Osteocyte (in vitro differentiated cells): ENCODE data around the gene SPACA1. TPM values are rescaled to one million over a fixed set of nuclear protein-coding genes. Genes with fewer than 3 reads are reported as not detected.

Experiments used
- DNase-seq: peaks from one replicate; pipeline ENCODE4 v3.0.0; 2021; ENCODE audit warnings: mixed read lengths; ENCODE audit not compliant: unreplicated experiment; ENCODE audit errors: extremely low spot score
- H3K27ac Mint-ChIP-seq: one replicate; pipeline ENCODE4 v1.8.0; 2021; ENCODE audit warnings: mild to moderate bottlenecking, mixed read lengths; ENCODE audit not compliant: unreplicated experiment
- H3K27me3 Mint-ChIP-seq: one replicate; pipeline ENCODE4 v1.8.0; 2021; ENCODE audit warnings: mixed read lengths; ENCODE audit not compliant: unreplicated experiment
- H3K36me3 Mint-ChIP-seq: one replicate; pipeline ENCODE4 v1.8.0; 2021; ENCODE audit warnings: mixed read lengths; ENCODE audit not compliant: unreplicated experiment
- H3K4me1 Mint-ChIP-seq: one replicate; pipeline ENCODE4 v1.8.0; 2021; ENCODE audit warnings: mixed read lengths; ENCODE audit not compliant: unreplicated experiment
- H3K4me3 Mint-ChIP-seq: one replicate; pipeline ENCODE4 v1.8.0; 2021; ENCODE audit warnings: mild to moderate bottlenecking, moderate library complexity, mixed read lengths; ENCODE audit not compliant: unreplicated experiment
- H3K9me3 Mint-ChIP-seq: one replicate; pipeline ENCODE4 v1.8.0; 2021; ENCODE audit warnings: mixed read lengths; ENCODE audit not compliant: unreplicated experiment
- CTCF ChIP-seq: fragments of 200-600 bp; sonication (generic); IDR thresholded peaks from 2 replicates; pipeline ENCODE4 v1.5.0; 2021; ENCODE audit warnings: antibody characterized with exemption, mild to moderate bottlenecking, moderate library complexity
- total RNA-seq: library from RNA; stranded (reverse); gene quantifications from 2 replicates; pipeline ENCODE4 v1.2.1, GENCODE V29; 2021

Gene SPACA1
- total RNA-seq, 1 donor from 2014 or later = not detected

GRCh38 chr6:88077305-88077704 is 29.7 kb downstream of the SPACA1 start:
- no peak for DNase-seq
- no peak overlapping the region for H3K27ac Mint-ChIP-seq
- no peaks in the 10 kb centered on the region for H3K36me3 Mint-ChIP-seq
- no peaks in the 10 kb centered on the region for H3K9me3 Mint-ChIP-seq
- no peaks in the 10 kb centered on the region for H3K4me1 Mint-ChIP-seq
- no peak overlapping the region for H3K4me3 Mint-ChIP-seq
- no peaks in the 10 kb centered on the region for H3K27me3 Mint-ChIP-seq
- TF ChIP-seq CTCF = no peak

GRCh38 chr6:88086792-88087191 is 39.2 kb downstream of the SPACA1 start:
- no peak overlapping the region for H3K27ac Mint-ChIP-seq

GRCh38 chr6:88089708-88090107 is 42.1 kb downstream of the SPACA1 start:
- Mint-ChIP-seq H3K9me3 (no peaks in the 10 kb centered on the region), H3K4me1 (no peaks in the 10 kb centered on the region), H3K27me3 (no peaks in the 10 kb centered on the region)

More at GRCh38 chr6:88086792-88087191, 39.2 kb downstream of the SPACA1 start:
- TF ChIP-seq CTCF = no peak
- no peaks in the 10 kb centered on the region for H3K27me3 Mint-ChIP-seq
- no peaks in the 10 kb centered on the region for H3K36me3 Mint-ChIP-seq
- DNase-seq = no peak
- H3K9me3 Mint-ChIP-seq = no peaks in the 10 kb centered on the region
- H3K4me1 Mint-ChIP-seq = no peaks in the 10 kb centered on the region
- H3K4me3 Mint-ChIP-seq = no peak overlapping the region

GRCh38 chr6:88105741-88106340 is 58.2 kb downstream of the SPACA1 start:
- no peak for TF ChIP-seq CTCF
- no peaks in the 10 kb centered on the region for H3K27me3 Mint-ChIP-seq
- no peak overlapping the region for H3K27ac Mint-ChIP-seq
- no peak overlapping the region for H3K4me3 Mint-ChIP-seq
- no peaks in the 10 kb centered on the region for H3K4me1 Mint-ChIP-seq
- no peak for DNase-seq
- H3K9me3 Mint-ChIP-seq = no peaks in the 10 kb centered on the region
- no peaks in the 10 kb centered on the region for H3K36me3 Mint-ChIP-seq

More at GRCh38 chr6:88089708-88090107, 42.1 kb downstream of the SPACA1 start:
- no peak for TF ChIP-seq CTCF
- H3K36me3 Mint-ChIP-seq = no peaks in the 10 kb centered on the region
- no peak for DNase-seq
- no peak overlapping the region for H3K27ac Mint-ChIP-seq
- H3K4me3 Mint-ChIP-seq = no peak overlapping the region

- TF ChIP-seq CTCF = no peak
- Mint-ChIP-seq H3K4me1 (no peaks in the 10 kb centered on the region), H3K4me3 (no peak overlapping the region)
These were observed 59.6 kb downstream of the SPACA1 start for GRCh38 chr6:88107241-88107640.

More at GRCh38 chr6:88107241-88107640, 59.6 kb downstream of the SPACA1 start:
- Mint-ChIP-seq H3K27me3 (no peaks in the 10 kb centered on the region), H3K27ac (no peak overlapping the region), H3K9me3 (no peaks in the 10 kb centered on the region), H3K36me3 (no peaks in the 10 kb centered on the region)
- DNase-seq = no peak
